Hindlimb muscle (tissue), 1 donor: ENCODE results near the gene HKDC1. TPM values are rescaled to one million over a fixed set of nuclear protein-coding genes. Genes with fewer than 3 reads are reported as not detected.
A peak's percentile ranks its signal among the peaks of the same experiment; 100 is the strongest.
"Not testable (repeated sequence)": the region's sequence is repeated elsewhere in the genome, so short reads cannot be mapped to it uniquely, and the experiment has no call there.

Experiments
- DNase-seq: peaks from one replicate; pipeline ENCODE4 v3.0.0-alpha.2; 2013
- polyA plus RNA-seq: library from polyadenylated mRNA; unstranded; fragments of 120-200 nt; gene quantifications from one replicate; pipeline ENCODE4 v1.2.1, GENCODE V29; 2013; ENCODE audit not compliant: insufficient read length

Gene HKDC1, protein sequence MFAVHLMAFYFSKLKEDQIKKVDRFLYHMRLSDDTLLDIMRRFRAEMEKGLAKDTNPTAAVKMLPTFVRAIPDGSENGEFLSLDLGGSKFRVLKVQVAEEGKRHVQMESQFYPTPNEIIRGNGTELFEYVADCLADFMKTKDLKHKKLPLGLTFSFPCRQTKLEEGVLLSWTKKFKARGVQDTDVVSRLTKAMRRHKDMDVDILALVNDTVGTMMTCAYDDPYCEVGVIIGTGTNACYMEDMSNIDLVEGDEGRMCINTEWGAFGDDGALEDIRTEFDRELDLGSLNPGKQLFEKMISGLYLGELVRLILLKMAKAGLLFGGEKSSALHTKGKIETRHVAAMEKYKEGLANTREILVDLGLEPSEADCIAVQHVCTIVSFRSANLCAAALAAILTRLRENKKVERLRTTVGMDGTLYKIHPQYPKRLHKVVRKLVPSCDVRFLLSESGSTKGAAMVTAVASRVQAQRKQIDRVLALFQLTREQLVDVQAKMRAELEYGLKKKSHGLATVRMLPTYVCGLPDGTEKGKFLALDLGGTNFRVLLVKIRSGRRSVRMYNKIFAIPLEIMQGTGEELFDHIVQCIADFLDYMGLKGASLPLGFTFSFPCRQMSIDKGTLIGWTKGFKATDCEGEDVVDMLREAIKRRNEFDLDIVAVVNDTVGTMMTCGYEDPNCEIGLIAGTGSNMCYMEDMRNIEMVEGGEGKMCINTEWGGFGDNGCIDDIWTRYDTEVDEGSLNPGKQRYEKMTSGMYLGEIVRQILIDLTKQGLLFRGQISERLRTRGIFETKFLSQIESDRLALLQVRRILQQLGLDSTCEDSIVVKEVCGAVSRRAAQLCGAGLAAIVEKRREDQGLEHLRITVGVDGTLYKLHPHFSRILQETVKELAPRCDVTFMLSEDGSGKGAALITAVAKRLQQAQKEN
- not detected for polyA plus RNA-seq

DNA sequence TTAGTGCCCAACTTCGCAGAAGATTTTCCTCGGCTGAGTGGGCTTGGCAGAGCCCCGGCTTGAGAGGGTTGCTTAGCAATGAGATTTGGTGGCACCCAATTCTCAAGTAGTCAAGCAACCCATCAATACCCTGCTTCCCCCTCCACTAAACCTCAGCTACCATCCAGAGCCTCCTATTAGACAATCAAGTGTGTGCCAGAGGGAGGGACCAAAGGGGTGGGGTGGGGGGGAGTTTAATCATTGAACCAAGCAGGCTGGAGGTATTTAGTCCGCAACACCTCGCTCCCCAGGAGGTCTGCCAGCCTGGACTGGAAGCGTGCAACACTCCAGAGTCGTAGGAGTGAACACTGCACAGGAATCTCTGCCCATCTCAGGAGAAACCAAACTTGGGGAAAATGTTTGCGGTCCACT is at the start of gene HKDC1:
TSS of gene HKDC1 (plus strand) at position 292 of the 411 bp plus-strand sequence. CDS start at position 396, 104 bp downstream.
- DNase-seq: no peak

DNA sequence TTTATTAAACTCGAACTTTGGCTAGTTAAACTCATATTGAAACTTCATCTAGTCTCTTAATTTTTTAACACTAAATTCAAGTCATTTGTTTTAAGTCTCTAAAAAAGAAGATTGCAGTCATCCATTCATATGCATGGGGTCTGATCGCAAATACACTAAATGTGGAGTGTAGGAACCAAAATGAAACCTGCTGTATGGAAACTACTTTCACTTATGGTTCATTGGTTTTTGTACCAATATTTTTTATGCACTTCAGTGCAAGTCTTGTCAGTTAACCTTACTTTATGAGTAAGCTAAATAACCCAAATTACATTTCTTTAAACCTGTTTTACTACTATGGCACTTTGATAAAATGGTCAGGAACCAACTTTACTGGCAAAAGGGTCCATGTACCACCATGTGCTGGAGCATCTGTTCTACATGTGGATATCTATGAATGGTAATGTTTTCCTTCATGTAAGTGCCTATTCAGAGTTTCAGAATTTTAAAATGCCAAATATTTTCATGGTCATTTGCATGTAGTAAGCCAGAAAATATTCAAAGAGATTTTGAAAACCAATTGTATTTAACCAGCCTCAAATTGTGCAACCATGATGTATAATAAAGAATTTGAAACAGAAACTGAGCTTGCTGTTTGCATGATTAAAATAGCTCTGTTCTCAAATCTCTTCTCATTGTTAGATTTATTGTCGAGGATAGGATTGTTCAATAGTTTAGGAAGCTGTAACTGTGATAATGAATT is 47.7 kb upstream of the HKDC1 start:
- DNase-seq: no peak

DNA sequence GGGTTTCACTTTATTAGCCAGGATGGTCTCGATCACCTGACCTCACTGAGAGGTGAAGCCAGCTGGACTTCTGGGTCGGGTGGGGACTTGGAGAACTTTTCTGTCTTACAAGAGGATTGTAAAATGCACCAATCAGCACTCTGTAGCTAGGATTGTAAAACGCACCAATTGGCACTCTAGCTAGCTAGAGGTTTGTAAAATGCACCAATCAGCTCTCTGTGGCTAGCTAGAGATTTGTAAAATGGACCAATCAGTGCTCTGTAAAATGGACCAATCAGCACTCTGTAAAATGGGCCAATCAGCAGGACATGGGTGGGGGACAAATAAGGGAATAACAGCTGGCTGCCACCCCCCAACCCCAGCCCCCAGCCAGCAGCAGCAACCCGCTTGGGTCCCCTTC is 44.8 kb upstream of the HKDC1 start:
- DNase-seq: not testable (repeated sequence)

DNA sequence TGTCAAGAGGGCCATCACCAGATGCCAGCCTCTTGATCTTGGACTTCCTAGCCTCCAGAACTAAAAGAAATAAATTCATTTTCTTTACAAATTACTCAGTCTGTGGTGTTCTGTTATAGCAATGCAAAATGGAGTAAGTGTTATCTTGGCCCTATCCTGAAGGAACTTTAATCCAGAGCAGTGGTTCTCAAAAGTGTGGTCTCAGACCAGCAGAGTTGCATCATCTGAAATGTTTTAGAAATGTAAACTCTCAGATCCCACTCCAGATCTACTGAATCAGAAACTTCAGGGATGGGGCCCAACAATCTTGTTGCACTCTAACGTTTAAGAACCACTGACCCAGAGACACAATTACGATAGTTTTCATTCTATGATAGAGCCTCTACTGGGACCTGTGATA is 43.3 kb upstream of the HKDC1 start:
- no peak for DNase-seq

DNA sequence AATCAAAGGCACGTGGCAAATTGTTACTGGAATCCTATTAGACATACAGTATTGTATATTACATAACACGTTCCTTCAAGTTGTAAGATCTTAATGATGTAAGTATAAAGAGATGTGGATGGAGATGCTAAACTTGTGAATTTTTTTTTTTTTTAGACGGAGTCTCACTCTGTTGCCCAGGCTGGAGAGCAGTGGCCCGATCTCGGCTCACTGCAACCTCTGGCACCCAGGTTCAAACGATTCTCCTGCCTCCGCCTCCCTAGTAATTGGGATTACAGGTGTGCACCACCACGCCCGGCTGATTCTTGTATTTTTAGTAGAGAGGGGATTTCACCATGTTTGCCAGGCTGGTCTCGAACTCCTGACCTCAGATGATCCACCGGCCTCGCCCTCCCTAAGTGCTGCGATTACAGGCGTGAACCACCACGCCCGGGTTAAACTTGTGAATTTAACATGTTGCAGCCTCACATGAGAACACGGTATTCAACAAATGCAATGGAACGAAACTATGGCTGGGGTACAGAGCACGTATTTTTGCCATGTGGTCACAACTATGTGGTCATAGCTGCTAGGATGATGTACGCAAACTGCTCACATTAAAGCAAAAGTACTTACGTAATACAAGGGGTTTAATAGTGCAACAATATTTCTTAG is 40.9 kb upstream of the HKDC1 start:
- DNase-seq: no peak

DNA sequence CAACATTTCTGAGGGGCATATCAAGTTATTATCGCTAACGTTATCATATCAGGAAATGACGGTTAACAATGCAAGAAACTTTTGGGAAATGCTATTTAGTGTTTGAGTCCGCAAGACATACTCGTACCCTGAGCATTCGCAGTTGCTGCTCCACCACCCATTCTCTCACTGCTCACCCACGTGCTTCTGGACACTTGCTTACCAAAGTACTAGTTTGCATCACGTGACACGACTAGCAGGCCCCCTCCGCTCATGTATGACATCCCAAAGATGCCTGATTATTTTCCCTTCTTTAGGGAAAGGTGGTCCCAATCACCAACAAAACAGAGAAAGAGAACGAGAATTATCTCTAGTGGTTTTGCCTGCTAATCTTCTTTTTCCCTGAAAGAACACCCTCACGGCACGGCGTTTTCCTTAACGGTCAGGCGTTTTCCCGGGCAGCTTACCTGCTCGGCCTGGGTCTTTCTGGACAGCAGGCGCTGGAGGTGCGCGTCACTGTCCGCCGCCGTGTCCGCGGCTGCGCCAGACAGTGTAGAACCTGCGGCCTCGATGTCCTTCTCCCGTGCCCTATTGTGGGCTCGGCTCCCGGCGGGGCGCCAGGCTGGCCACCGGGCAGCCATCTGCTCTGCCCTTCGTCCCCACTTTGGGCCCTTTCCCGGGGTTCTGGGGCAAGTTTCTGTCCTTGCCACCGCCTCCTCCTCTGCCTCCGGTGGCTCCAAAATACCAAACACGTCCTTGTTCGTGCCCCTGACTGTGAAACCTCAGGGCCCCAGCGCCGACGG is 40.2 kb upstream of the HKDC1 start, which contains the start of gene SUPV3L1:
TSS of gene SUPV3L1 (plus strand) at position 492 of the 782 bp plus-strand sequence. CDS start at position 550, 58 bp downstream.
- DNase-seq: peak; percentile 90

DNA sequence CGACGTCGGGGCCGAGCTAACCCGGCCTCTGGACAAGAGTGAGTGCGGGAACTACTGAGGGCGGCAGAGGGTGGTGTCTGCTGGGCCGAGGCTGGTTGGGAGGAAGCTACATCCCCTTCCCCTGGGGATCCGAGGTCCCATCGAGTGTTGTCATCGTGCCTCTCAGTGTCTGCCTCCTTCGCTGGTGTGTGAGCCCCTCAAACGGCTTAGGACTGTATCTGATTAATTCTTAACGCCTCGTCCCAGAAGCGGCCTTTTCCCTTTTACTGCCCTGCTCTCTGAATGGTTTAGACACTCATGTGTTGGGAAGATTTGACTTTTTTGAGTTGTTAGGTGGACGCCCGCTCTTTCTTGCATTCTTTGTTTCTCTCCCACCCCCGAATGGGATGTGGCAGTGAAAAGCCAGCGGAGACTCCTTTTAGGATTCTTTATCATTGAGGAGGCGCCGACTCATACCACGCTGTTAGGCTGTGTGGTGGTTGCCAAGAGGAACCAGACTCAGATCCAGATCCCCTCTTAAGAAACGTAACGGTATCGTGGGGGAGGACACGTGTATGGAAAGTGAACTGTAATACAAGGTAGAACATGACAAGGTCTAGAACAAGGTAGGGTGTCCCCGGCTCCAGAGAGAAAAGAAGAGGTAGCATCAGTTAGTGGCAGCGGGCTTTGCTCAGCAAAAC is 39.5 kb upstream of the HKDC1 start:
- DNase-seq: no peak

DNA sequence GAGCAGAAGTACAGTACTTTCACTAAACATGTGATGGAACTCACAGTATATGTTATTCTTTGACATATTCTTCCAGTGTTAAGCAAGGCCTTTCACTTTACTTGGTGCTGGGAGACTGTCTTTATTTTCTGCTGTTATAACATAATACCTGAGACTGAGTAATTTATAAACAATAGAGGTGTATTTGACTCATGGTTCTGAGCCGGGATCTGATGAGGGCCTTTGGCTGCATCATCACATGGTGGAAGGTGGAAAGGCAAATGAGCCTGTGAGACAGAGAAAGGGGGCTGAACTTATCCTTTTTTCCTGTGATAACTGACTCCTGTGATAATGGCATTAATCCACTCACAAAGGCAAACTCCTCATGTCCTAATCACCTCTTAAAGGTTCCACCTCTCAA is 38.7 kb upstream of the HKDC1 start:
- DNase-seq: no peak

DNA sequence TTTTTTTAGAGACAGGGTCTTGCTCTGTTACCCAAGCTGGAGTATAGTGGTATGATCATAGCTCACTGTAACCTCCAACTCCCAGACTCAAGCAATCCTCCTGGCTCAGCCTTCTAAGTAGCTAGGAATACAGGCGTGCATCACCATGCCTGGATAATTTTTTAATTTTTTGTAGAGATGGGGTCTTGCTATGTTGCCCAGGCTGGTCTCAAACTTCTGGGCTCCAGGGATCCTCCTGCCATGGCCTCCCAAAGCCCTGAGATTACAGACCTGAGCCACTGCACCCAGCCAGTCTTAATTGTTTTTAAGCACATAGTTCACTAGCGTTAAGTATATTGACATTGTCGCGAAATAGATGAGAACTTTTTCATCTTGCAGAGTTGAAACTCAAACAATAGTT is 38.1 kb upstream of the HKDC1 start:
- no peak for DNase-seq

DNA sequence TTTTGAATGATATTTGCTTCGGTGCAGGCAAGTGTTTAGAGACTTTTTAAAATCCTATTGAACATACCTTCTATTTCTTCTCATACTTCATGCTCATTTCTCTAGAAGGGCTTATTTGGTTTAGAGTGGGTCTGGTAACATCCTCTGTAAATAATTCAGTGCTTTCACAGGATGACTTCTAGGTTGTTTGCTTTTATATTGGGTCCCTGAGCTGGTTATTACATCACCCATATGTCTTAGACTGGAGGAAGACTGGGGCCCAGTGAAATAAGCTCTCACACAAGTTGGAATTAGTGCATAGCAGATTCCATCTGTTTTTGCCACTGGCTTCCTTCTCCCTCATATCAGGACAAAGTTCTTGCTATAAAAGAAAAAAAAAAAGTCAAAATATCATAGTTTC is 33.6 kb upstream of the HKDC1 start:
- DNase-seq: no peak

DNA sequence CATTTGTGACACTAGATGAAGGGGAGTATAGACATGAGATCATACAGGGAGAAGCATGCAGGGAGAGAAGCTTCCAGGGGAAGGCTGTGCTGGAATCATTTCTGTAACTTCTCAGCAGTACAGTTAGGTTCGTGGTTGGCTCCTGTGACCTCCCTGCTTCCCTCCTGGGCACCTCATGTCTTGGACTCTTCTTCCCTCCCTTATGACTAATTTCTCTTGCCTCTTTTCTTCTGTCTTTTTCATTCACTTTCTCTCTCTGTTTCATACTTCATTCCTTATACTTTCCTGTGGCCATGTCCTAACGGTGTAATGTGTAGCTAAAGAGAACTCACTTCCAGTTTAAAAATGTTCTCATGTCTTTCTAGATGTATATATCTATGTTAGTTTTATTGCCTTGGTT is 19.1 kb upstream of the HKDC1 start:
- no peak for DNase-seq

DNA sequence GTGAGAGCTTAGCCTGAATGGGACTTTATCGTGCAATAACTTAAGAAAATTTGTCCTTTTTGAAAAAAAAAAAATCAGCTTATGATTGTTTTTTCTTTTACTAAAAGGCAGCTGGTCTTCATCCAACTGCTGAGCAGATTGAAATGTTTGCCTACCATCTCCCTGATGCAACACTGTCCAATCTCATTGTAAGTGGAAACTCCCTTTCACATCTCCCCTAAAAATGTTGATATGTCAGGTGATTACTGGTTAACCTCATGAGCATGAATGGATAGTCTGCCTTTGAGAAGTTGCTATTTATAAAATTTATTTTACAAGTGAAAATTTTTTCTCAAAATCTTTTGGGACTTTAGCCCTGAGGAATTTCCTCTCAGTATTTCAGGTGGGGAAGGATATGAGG is 17.8 kb upstream of the HKDC1 start:
- DNase-seq: no peak

DNA sequence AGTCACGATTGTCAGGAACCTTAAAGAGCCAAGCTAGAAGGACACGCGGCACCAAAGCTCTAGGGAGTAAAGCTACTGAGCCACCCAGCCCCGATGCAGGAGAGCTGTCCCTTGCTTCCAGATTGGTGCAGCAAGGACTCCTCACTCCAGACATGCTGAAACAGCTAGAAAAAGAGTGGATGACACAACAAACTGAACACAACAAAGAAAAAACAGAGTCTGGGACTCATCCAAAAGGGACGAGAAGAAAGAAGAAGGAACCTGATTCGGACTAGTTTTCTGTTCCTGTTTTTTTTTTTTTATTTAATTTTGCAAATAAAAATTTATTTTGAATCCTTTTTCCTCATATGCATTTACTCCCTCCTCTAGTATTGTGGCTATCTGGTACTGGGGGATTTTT is 11.4 kb upstream of the HKDC1 start:
- no peak for DNase-seq

DNA sequence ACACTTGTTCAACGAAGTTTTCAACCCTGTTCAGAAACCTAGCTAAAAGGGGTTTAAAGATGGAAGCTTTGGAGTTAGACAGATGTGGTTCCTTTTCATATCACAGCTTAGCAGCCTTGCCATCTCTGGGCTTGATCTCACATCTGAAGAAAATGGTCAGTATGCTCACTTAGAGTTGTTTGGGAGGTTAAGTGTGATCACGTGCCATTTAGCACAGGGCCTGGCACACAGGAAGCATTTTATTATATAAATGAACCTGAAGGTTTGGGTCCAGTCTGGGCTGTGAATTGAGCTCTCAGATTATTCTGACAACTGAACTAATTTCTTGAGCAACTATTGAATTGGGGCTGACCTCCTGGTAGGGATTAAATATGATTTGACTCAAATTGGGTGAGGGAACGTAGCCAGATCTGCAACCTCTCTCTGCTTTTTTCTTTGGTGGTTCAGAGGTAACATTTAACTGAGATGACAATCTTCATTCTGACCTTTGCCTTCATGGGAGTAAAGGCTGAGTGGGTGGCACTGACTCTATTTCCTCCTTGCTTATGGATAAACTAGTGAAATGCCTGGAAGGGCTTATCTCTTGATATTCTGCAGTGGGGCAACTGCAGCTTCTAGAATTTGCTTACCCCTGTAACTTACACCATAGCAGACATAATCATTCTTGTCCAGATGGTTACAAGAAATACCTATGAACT is 10.2 kb upstream of the HKDC1 start:
- DNase-seq: no peak

DNA sequence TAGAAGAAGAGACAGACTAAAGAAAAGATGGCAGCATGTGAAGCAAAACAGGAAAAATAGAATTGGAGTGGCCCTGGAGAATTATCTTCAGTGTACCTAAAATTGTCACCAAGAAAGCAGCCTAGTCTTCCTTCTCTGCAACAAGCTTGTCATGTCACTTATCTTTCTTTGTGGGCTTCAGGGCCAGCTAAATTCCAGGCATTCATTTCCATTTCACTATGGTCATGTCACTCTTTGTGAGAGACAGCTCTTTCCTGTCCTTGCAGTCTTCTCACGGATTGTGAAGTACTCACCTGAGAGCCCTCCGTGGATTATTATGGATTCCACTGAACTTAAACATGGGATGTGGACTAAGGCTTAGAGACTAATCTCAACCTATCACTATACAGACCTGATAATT is 9.0 kb upstream of the HKDC1 start:
- no peak for DNase-seq

DNA sequence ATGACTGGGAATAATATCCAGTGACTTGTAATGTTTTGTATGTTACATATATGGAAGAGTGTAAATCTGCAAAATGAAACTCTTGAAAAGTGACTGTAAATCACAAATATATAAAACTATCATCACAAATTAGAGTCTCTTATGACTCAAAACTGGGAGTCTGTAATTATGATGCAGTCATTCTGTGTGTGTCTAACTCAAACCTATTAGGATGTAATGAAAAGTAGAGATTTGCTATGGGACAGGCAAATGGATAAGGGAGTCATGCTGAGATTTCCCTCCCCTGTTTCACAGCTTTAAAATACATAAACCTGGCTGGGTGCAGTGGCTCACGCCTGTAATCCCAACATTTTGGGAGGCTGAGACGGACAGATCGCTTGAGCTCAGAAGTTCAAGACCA is 8.6 kb upstream of the HKDC1 start:
- no peak for DNase-seq

DNA sequence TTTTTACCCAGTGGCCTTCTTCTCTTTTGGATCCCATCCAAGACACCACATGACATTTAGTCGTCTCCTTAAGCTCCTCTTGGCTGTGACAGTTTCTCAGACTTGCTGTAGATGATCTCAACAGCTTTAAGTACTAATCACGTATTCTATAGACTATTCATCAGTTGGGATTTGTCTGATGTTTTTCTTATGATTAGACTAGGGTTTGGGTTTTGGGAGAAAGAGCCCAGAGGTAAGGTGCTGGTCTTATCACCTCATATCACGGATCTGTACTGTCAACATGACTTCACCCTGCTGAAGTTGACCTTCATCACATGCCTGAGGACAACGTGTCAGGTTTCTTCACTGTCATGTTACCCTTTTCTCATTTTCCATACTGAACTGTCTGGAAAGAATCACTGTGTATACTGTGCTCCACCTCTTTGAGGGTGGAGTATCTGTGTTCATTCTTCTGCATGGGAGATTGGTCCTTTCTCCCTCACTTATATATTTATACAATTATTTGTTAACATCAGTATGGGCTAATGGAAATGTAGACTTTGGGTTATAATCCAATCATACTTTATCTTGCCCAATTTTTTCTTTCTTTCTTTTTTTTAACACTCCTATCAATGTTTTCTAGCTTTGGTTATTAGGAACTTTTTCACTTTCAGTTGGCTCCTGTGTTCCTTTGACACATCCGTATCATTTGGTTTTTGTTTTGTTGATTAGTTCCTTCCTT is 6.4 kb upstream of the HKDC1 start:
- no peak for DNase-seq

DNA sequence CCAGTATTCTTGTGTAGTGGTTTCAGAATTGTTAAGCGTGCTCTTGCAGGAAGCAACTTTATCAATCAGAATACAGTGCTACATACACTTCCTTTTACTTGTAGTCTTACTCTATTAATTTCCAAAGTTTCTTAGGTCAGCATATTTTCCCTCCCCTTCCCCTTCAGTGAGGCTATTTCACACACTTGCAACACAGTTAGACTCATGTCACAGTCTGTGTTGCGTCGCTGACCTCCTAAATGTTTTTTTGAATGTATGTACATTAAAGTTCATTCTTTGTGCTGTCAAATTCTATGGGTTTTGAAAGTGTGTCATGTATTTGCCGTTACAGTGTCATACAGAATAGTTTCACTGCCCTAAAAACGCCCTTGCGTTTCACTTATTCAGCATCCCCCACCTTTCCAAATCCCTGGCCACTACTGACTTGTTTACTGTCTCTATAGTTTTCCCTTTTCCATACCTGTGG is 5.4 kb upstream of the HKDC1 start:
- DNase-seq: no peak
